ENCODE data around the gene TCIRG1. TPM values are rescaled to one million over a fixed set of nuclear protein-coding genes. Genes with fewer than 3 reads are reported as not detected.
A peak's percentile ranks its signal among the peaks of the same experiment; 100 is the strongest.

Gene TCIRG1
- total RNA-seq, 2 experiments from 2014 or later, result 199 to 201 TPM

DNA sequence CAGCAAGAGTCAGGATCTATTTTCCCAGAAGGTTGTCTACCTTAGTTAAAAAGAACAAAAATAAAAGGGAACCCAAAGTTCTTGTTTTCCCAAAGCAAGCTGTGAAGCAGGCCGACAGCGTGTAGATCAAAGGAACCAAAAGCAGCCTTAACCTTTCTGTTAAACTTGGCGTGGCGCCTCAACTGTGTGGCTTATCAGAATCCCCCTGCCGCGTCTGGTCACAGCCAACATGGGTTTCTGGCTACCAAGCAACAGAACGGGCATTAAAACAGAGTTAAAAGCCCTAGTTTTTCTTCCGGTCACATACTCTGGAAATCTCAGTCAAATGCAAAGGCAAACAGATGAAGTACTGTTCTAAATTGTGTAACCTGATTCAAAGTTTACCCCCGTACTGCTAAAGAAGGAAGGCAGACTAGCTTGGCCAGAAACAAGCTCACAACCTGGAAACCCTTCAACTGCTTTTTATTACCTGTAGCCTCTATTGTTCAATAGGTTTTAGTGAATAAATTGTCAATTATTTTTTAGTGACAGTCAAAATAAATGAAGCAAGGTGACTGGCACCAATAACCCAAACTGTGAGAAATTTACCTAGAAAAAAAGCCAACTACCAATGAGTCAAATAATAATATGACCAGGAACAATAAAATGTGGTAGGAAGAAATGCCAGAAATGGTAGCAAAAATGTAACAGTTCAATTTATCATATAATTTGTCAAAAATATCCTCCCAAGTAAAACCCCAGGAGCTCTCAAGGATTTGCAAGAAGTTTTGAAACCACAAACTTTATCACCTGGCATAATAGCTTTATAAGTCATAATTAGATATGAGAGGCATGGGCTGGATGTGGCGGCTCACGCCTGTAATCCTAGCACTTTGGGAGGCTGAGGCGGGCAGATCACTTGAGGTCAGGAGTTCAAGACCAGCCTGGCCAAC, 60.9 kb downstream of the TCIRG1 start:
- peaks cover 6% of the 10 kb centered on the region; the same call in 1 of the 2 replicates for H3K9me3 ChIP-seq (ENCODE audit: low read length)
- DNase-seq (ENCODE audit: low spot score), result peak; percentile 62
- BruUV-seq (replicated peaks), result no TSS peak
- peaks cover 22% of the 10 kb centered on the region for H3K36me3 ChIP-seq (ENCODE audit: insufficient read depth, low read length)
- H3K79me2 ChIP-seq (ENCODE audit: insufficient read depth, low read depth, low read length), result peaks cover 71% of the 10 kb centered on the region
- peaks cover 25% of the 10 kb centered on the region for H3K4me1 ChIP-seq (ENCODE audit: insufficient read depth, low read length, poor library complexity, severe bottlenecking)
- H4K20me1 ChIP-seq (ENCODE audit: insufficient read depth, low read length), result no peaks in the 10 kb centered on the region
- TF ChIP-seq EZH2phosphoT487 (IDR thresholded peaks at IDR 0.05; ENCODE audit: borderline replicate concordance, low read depth, low read length), result no peak
- TF ChIP-seq, protein P1, sequence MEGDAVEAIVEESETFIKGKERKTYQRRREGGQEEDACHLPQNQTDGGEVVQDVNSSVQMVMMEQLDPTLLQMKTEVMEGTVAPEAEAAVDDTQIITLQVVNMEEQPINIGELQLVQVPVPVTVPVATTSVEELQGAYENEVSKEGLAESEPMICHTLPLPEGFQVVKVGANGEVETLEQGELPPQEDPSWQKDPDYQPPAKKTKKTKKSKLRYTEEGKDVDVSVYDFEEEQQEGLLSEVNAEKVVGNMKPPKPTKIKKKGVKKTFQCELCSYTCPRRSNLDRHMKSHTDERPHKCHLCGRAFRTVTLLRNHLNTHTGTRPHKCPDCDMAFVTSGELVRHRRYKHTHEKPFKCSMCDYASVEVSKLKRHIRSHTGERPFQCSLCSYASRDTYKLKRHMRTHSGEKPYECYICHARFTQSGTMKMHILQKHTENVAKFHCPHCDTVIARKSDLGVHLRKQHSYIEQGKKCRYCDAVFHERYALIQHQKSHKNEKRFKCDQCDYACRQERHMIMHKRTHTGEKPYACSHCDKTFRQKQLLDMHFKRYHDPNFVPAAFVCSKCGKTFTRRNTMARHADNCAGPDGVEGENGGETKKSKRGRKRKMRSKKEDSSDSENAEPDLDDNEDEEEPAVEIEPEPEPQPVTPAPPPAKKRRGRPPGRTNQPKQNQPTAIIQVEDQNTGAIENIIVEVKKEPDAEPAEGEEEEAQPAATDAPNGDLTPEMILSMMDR (conservative IDR thresholded peaks at IDR 0.05; ENCODE audit: low read length), result no peak
- ChIA-PET POLR2A (interaction anchor here (0.5 to 1.7 kb wide), 4 partner anchors 12 to 886 kb away, joined by 3 to 11 read pairs (median 5); no protein-coding TSS in a partner anchor), CTCF (ENCODE audit: unreplicated experiment) (no interaction called here)
- peak overlapping the region; percentile 44; the same call in 1 of the 2 replicates for H2AFZ ChIP-seq (ENCODE audit: low read length)
- no peaks in the 10 kb centered on the region for H3K9me2 ChIP-seq (ENCODE audit: insufficient read depth, low read length)
- intact Hi-C loops (cut with micrococcal nuclease; ENCODE audit: unreplicated experiment), result loop anchor here (2.0 kb wide), 1 partner anchor 19 kb away; no protein-coding TSS in a partner anchor
- H3K4me2 ChIP-seq (ENCODE audit: low read length), result peak overlapping the region; percentile 91
- peak overlapping the region; percentile 50 for H3K4me3 ChIP-seq (ENCODE audit: low read depth, low read length, poor library complexity, severe bottlenecking)
- H3K27ac ChIP-seq (ENCODE audit: low read depth, low read length, poor library complexity, severe bottlenecking), result peak overlapping the region; percentile 80

Small RNA genes within 50 kb of the gene (microRNA-seq; reads per million reads assigned to microRNA genes)
- gene MIR4691 (ENCODE audit: borderline replicate concordance) (not detected), gene MIR6753 (ENCODE audit: borderline replicate concordance) (3.0 reads per million), gene MIR7113 (ENCODE audit: borderline replicate concordance) (not detected)

Small RNA genes within 50 kb of the gene (small RNA-seq; reads per million reads assigned to genes)
- not detected for gene MIR6753

Other genes starting within 250 kb of the TCIRG1 start
- gene UNC93B1, start 34.9 kb upstream of the TCIRG1 start, total RNA-seq (2014; rRNA removed; shearing (Covaris generic)), result 39.6 and 44.0 TPM in 2 replicates
- gene UNC93B1, start 34.9 kb upstream of the TCIRG1 start, total RNA-seq (2022), result 49.7 and 52.1 TPM in 2 replicates
- 0.50 TPM in 1 of 2 replicates, not detected in the other for gene ALDH3B1, start 28.7 kb upstream of the TCIRG1 start, total RNA-seq (2014; rRNA removed; shearing (Covaris generic))
- gene ALDH3B1, start 28.7 kb upstream of the TCIRG1 start, total RNA-seq (2022), result 0.53 and 0.65 TPM in 2 replicates
- gene NDUFS8, start 8.3 kb upstream of the TCIRG1 start, total RNA-seq (2014; rRNA removed; shearing (Covaris generic)), result 152 and 173 TPM in 2 replicates
- gene NDUFS8, start 8.3 kb upstream of the TCIRG1 start, total RNA-seq (2022), result 126 and 132 TPM in 2 replicates
- 36.1 and 38.9 TPM in 2 replicates for gene CHKA, start 82.4 kb downstream of the TCIRG1 start, total RNA-seq (2014; rRNA removed; shearing (Covaris generic))
- gene CHKA, start 82.4 kb downstream of the TCIRG1 start, total RNA-seq (2022), result 44.4 and 47.2 TPM in 2 replicates
- 13.9 and 14.3 TPM in 2 replicates for gene KMT5B, start 174.3 kb downstream of the TCIRG1 start, total RNA-seq (2014; rRNA removed; shearing (Covaris generic))
- gene KMT5B, start 174.3 kb downstream of the TCIRG1 start, total RNA-seq (2022), result 26.3 and 28.8 TPM in 2 replicates
- gene C11orf24, start 232.9 kb downstream of the TCIRG1 start, total RNA-seq (2014; rRNA removed; shearing (Covaris generic)), result 53.9 and 81.1 TPM in 2 replicates
- 94.1 and 114 TPM in 2 replicates for gene C11orf24, start 232.9 kb downstream of the TCIRG1 start, total RNA-seq (2022)

Data from OCI-LY7 (cell line).